ENCODE data around the gene VPS35L.
"Not testable (repeated sequence)": the region's sequence is repeated elsewhere in the genome, so short reads cannot be mapped to it uniquely, and the experiment has no call there.

Gene VPS35L

DNA sequence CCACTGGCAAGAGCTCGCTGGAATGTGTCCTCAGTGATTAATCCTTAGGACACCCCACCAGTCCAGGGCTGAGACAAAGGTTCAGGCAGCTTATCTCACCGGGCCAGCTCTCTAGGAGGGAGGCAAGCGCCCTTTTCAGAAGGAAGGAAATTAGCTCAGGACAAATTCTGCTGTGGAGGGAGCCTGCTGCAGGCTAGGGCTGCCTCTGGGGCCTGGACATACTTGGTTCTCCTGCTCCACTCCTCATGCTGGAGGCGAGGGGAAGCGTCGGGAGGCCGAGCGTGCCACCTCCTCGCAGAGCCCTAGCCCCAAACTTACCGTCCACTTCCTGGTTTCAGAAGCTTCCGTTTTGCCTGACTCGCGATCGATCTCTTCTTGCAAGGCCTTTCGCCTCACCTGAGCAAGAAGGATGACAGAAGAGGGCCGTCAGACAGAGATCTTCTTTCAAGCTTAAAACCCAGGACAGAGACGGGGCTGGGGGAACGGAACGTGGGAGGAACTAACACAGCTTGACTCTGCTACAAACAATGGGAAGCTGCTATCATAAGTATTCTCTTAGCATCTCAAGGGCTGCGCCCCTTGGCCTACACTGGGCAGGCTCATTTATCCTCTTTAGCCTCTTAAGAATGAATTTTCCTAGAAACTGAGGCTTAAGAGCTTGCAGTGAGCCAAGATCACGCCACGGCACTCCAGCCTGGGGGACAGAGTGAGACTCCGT is 154.8 kb downstream of the VPS35L start:
- H3K4me3 ChIP-seq (ENCODE audit: low read length): no peak overlapping the region
- TF ChIP-seq CTCF (conservative IDR thresholded peaks at IDR 0.05; ENCODE audit: low read depth, low read length): no peak
- no peak for DNase-seq (ENCODE audit: low read depth)

DNA sequence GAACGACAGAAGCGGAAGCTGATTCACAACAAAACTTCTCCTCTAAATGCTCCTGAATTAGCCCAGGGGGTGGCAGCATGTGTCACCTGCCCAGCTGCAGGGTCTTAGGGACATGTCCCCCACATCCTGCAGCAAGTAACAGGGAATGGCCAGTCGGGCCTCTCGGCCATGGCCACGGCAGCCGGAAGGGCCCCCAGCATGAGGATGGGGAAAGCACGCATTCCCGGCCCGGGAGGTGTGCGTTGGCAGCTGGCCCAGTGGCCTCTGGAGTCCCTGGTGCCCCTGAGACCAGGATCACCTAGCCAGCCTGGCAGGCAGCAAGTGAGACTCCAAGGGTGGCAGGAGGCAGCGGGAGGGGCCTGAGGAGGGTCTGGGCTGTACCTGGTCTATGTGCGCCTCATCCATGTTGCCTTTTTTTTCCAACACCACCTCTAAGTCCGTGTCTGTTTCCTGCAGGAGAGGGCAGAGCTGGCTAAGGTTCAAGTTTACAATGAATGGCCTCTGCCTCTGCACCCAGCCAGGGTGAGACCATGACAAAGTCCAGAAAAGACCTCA is 155.6 kb downstream of the VPS35L start:
- DNase-seq (ENCODE audit: low read depth): no peak
- TF ChIP-seq CTCF (conservative IDR thresholded peaks at IDR 0.05; ENCODE audit: low read depth, low read length): peak; percentile 8

GRCh38 chr16:19711643-19712042 is 156.1 kb downstream of the VPS35L start:
- no peak overlapping the region for H3K4me3 ChIP-seq (ENCODE audit: low read length)
- DNase-seq (ENCODE audit: low read depth): no peak
- no peak for TF ChIP-seq CTCF (conservative IDR thresholded peaks at IDR 0.05; ENCODE audit: low read depth, low read length)

More for the DNA sequence above, 155.6 kb downstream of the VPS35L start:
- no peak overlapping the region for H3K4me3 ChIP-seq (ENCODE audit: low read length)

DNA sequence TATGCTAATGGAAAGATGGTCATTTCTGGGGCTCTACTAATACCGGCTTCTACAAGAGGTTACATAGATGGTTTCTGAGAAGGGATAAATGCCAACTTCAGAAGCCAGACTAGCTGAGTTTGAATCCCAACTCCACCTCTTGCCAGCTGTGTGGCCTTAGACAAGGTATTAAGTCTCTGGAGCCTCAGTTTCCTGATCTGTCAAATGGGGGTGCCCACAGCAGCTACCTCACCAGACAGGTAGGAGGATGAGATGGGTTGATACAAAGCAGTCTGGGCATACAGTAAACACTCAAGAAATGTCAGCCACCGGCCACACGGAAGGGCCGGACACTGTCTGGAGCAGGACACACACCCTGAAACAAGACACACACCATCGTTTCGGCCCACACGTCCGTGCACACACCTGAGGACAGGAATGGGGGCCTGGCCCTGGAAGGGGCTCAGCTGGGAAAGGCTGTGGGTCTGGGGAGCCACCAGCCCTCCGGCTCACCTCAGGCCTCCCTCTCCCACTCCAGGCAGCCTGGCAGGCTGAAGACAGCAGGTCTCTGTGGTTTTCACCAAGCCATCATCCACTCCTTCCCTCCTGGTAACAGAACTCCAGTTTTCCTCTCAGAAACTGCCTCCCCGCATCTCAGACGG is 157.0 kb downstream of the VPS35L start:
- no peak overlapping the region for H3K4me3 ChIP-seq (ENCODE audit: low read length)
- TF ChIP-seq CTCF (conservative IDR thresholded peaks at IDR 0.05; ENCODE audit: low read depth, low read length): no peak
- DNase-seq (ENCODE audit: low read depth): no peak

DNA sequence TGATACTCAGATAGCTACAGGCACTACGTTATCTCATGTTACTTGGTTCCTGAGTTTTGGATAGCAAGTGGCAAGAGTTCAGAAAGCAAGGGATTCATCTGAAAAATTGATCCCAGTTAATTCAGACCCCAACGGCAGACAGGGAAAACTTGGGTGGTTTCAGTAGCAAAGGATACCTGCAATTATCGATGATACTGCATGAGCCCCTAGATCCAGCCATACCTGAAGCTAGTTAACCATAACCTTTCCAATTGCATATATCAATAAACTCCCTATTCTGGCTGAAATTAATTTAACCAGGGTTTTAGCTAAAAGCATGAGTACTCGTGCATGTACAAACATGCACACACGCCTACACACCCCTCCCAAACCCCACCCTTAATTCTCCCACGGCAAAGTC is 158.2 kb downstream of the VPS35L start:
- DNase-seq (ENCODE audit: low read depth): no peak
- TF ChIP-seq CTCF (conservative IDR thresholded peaks at IDR 0.05; ENCODE audit: low read depth, low read length): no peak
- no peak overlapping the region for H3K4me3 ChIP-seq (ENCODE audit: low read length)

DNA sequence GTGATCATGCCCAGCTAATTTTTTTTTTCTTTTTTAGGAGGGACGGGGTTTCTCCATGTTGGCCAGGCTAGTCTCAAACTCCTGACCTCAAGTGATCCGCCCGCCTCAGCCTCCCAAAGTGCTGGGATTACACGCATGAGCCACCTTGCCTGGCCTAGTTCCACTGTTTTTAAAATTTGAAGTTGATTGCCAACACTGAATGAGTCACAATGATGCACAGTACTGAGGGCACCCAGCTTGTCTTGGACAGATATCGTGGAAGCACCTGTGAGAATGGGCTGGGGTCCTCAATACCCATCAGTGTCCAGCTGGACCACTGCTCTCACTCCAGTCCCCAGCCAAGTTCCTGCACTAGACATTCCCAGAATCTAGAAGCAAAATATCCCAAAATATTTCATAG is 160.1 kb downstream of the VPS35L start:
- no peak for TF ChIP-seq CTCF (conservative IDR thresholded peaks at IDR 0.05; ENCODE audit: low read depth, low read length)
- no peak overlapping the region for H3K4me3 ChIP-seq (ENCODE audit: low read length)
- no peak for DNase-seq (ENCODE audit: low read depth)

DNA sequence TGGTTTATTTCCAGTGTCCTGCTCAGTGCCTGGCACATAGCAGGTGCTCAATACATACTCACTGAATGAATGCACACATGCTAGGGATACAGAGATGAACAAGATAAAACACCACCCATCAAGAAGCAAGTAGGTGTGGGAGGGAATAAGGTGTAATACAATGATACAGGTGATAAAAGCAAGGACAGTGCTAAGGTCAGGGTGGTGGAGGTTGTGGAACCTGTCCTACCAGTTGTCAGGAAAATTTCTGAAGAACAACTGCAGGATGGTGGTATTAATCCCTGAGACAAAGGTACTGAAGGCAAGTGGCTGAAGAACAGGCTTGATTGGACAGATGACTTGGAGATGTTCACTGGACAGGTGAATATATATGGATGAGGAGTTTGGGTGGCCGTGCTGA is 160.7 kb downstream of the VPS35L start:
- no peak for TF ChIP-seq CTCF (conservative IDR thresholded peaks at IDR 0.05; ENCODE audit: low read depth, low read length)
- no peak overlapping the region for H3K4me3 ChIP-seq (ENCODE audit: low read length)
- no peak for DNase-seq (ENCODE audit: low read depth)

- peak overlapping the region; percentile 92 for H3K4me3 ChIP-seq (ENCODE audit: low read length)
- not testable (repeated sequence) for DNase-seq (ENCODE audit: low read depth)
Measured at GRCh38 chr16:19716728-19717127, 161.2 kb downstream of the VPS35L start.
